HEK293T (cell line): ENCODE measurements around the gene ATG2A.

Experiments
- ARNT ChIP-seq: fragments of 450-650 bp; IDR thresholded peaks from 2 replicates; pipeline ENCODE4 v1.6.1; 2017; ENCODE audit warnings: mild to moderate bottlenecking
- BHLHE40 ChIP-seq: fragments of 450-650 bp; IDR thresholded peaks from 2 replicates; pipeline ENCODE4 v1.6.1; 2016; ENCODE audit warnings: mild to moderate bottlenecking, moderate library complexity, borderline replicate concordance
- FOXK2 ChIP-seq: fragments of 450-650 bp; IDR thresholded peaks from 2 replicates; pipeline ENCODE4 v1.6.1; 2016; ENCODE audit warnings: mild to moderate bottlenecking
- FOXM1 ChIP-seq: fragments of 450-650 bp; IDR thresholded peaks from 2 replicates; pipeline ENCODE4 v1.6.1; 2017; ENCODE audit warnings: mild to moderate bottlenecking, borderline replicate concordance
- HDGF ChIP-seq: fragments of 450-650 bp; IDR thresholded peaks from 2 replicates; pipeline ENCODE4 v1.6.1; 2017; ENCODE audit warnings: antibody characterized with exemption, borderline replicate concordance
- L3MBTL2 ChIP-seq: fragments of 450-650 bp; conservative IDR thresholded peaks from 2 replicates; pipeline ENCODE4 v1.6.1; 2016; ENCODE audit warnings: mild to moderate bottlenecking
- PKNOX1 ChIP-seq: fragments of 450-650 bp; IDR thresholded peaks from 2 replicates; pipeline ENCODE4 v1.6.1; 2016

GRCh38 chr11:64951529-64951928, 34.5 kb upstream of the ATG2A start:
- TF ChIP-seq FOXM1, result no peak
- TF ChIP-seq PKNOX1, result no peak
- no peak for TF ChIP-seq ARNT
- TF ChIP-seq HDGF, result no peak
- no peak for TF ChIP-seq FOXK2
- TF ChIP-seq BHLHE40, result no peak
- no peak for TF ChIP-seq L3MBTL2
